HG02623 (cell line): ENCODE results near the gene LIN7B.
"Not testable (repeated sequence)": the region's sequence is repeated elsewhere in the genome, so short reads cannot be mapped to it uniquely, and the experiment has no call there.

Experiments
- ATAC-seq: cut with Tn5 transposase; IDR thresholded peaks from one replicate; pipeline ENCODE4 v1.9.1; 2021; ENCODE audit warnings: moderate library complexity; ENCODE audit not compliant: unreplicated experiment

LIN7B gene

GRCh38 chr19:49118565-49119410, 4.6 kb downstream of the LIN7B start, which contains the start of gene C19orf73:
TSS of gene C19orf73 (minus strand) at chr19:49119143. CDS start at chr19:49119022, 121 bp downstream.
- peak; percentile 81 for ATAC-seq

- no peak for ATAC-seq
Measured at GRCh38 chr19:49119411-49120324, 5.5 kb downstream of the LIN7B start, which contains the start of gene PPFIA3. TSS of gene PPFIA3 (plus strand) at chr19:49119544. CDS start at chr19:49127874, 8,330 bp downstream.

GRCh38 chr19:49120325-49120683, 6.1 kb downstream of the LIN7B start:
- ATAC-seq, result no peak

GRCh38 chr19:49120868-49121267, 6.7 kb downstream of the LIN7B start:
- ATAC-seq, result no peak

GRCh38 chr19:49121841-49122240, 7.7 kb downstream of the LIN7B start:
- not testable (repeated sequence) for ATAC-seq

GRCh38 chr19:49123285-49123684, 9.1 kb downstream of the LIN7B start:
- not testable (repeated sequence) for ATAC-seq

- ATAC-seq, result no peak
Measured at GRCh38 chr19:49125025-49125731, 11.0 kb downstream of the LIN7B start.

- no peak for ATAC-seq
Measured at GRCh38 chr19:49126575-49126974, 12.4 kb downstream of the LIN7B start.

GRCh38 chr19:49127225-49127624, 13.1 kb downstream of the LIN7B start:
- not testable (repeated sequence) for ATAC-seq

GRCh38 chr19:49127674-49128544, 13.7 kb downstream of the LIN7B start:
- peak; percentile 80 for ATAC-seq

- ATAC-seq, result no peak
Measured at GRCh38 chr19:49128545-49129237, 14.5 kb downstream of the LIN7B start.

- ATAC-seq, result no peak
Measured at GRCh38 chr19:49129238-49129583, 15.0 kb downstream of the LIN7B start.

GRCh38 chr19:49130325-49130724, 16.2 kb downstream of the LIN7B start:
- ATAC-seq, result no peak

- no peak for ATAC-seq
Measured at GRCh38 chr19:49132974-49133609, 18.9 kb downstream of the LIN7B start.

- ATAC-seq, result no peak
Measured at GRCh38 chr19:49133621-49134454, 19.7 kb downstream of the LIN7B start.

- no peak for ATAC-seq
Measured at GRCh38 chr19:49135686-49136085, 21.5 kb downstream of the LIN7B start.

- ATAC-seq, result no peak
Measured at GRCh38 chr19:49136771-49137171, 22.6 kb downstream of the LIN7B start.

- no peak for ATAC-seq
Measured at GRCh38 chr19:49140951-49141350, 26.8 kb downstream of the LIN7B start.
